ENCODE results near the gene CTSL. TPM values are rescaled to one million over a fixed set of nuclear protein-coding genes. Genes with fewer than 3 reads are reported as not detected.

Gene CTSL
- polyA plus RNA-seq, 2 of the 4 experiments (the other 2 are of a cell fraction): 725 to 902 TPM

- Histone ChIP-seq H3K4me3 (no peak overlapping the region), H3K9me3 (no peaks in the 10 kb centered on the region), H3K27ac (peak overlapping the region; percentile 39 to 79; a peak in 5 of 6 replicates), H3K4me2 (peak overlapping the region; percentile 2; the same call in 1 of the 3 replicates), H3K4me1 (peaks cover 28% of the 10 kb centered on the region)
- TF ChIP-seq JUN (IDR thresholded peaks at IDR 0.05): no peak
- TF ChIP-seq FOSL2 (IDR thresholded peaks at IDR 0.05): no peak
- peak; percentile 52; the same call in 1 of the 2 replicates for TF ChIP-seq FOSL2 (CRISPR knock-in tag; IDR thresholded peaks at IDR 0.05)
- CTCF ChIA-PET: interaction anchor here (0.5 to 4.0 kb wide), 7 partner anchors 8 to 401 kb away, joined by 3 to 13 read pairs (median 3); partner anchors contain the start of gene CTSL
- DNase-seq (ENCODE audit: low read depth in 1 of 2, low spot score in 1 of 2): peak in 1 of 2 experiments; percentile 30
- no peak for FAIRE-seq
- WGBS (ENCODE audit: missing lambda C conversion rate): 89% methylated on average over 7 of the region's 7 CpGs
- ATAC-seq: no peak; a peak in 1 of 6 replicates
- POLR2A ChIA-PET: interaction anchor here (1.0 to 2.1 kb wide), 2 partner anchors 10 to 23 kb away, joined by 3 to 6 read pairs; no protein-coding TSS in a partner anchor
Observed at GRCh38 chr9:87703636-87704276, 22.2 kb upstream of the CTSL start.

- Histone ChIP-seq H3K4me1 (peaks cover 28% of the 10 kb centered on the region), H3K4me3 (no peak overlapping the region), H3K27ac (peak overlapping the region; percentile 39 to 79; a peak in 5 of 6 replicates), H3K9me3 (no peaks in the 10 kb centered on the region), H3K4me2 (no peak overlapping the region)
- POLR2A ChIA-PET: interaction anchor here (2.1 kb wide), 1 partner anchor 9 kb away, joined by 6 read pairs; no protein-coding TSS in a partner anchor
- no peak for DNase-seq (ENCODE audit: low read depth in 1 of 2, low spot score in 1 of 2)
- CTCF ChIA-PET: interaction anchor here (0.5 to 4.0 kb wide), 4 partner anchors 20 to 323 kb away, joined by 3 to 13 read pairs (median 3); partner anchors contain the start of gene CTSL
- no peak for FAIRE-seq
- 86% methylated on average over 6 of the region's 6 CpGs for WGBS (ENCODE audit: missing lambda C conversion rate)
- ATAC-seq: no peak
- TF ChIP-seq EHF (CRISPR knock-in tag; IDR thresholded peaks at IDR 0.05) (no peak), CEBPB (IDR thresholded peaks at IDR 0.05) (no peak), TP53 (CRISPR knock-in tag; IDR thresholded peaks at IDR 0.05) (no peak), HMGXB4 (CRISPR knock-in tag; IDR thresholded peaks at IDR 0.05; ENCODE audit: borderline replicate concordance) (no peak), CBX2 (IDR thresholded peaks at IDR 0.05; ENCODE audit: borderline replicate concordance, low read depth) (no peak), NPAS2 (CRISPR knock-in tag; IDR thresholded peaks at IDR 0.05; ENCODE audit: borderline replicate concordance) (no peak), ZNF302 (CRISPR knock-in tag; IDR thresholded peaks at IDR 0.05) (no peak), RNF2 (IDR thresholded peaks at IDR 0.05; ENCODE audit: borderline replicate concordance, low read depth) (no peak), TFCP2L1 (CRISPR knock-in tag; IDR thresholded peaks at IDR 0.05) (no peak), ZFP36 (IDR thresholded peaks at IDR 0.05; ENCODE audit: borderline replicate concordance, partially characterized antibody) (no peak), ZSCAN20 (CRISPR knock-in tag; IDR thresholded peaks at IDR 0.05) (no peak)
- TF ChIP-seq, protein P1, sequence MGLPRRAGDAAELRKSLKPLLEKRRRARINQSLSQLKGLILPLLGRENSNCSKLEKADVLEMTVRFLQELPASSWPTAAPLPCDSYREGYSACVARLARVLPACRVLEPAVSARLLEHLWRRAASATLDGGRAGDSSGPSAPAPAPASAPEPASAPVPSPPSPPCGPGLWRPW (IDR thresholded peaks at IDR 0.05): no peak
Observed at GRCh38 chr9:87704342-87704741, 21.6 kb upstream of the CTSL start.

- Histone ChIP-seq H3K4me3 (no peak overlapping the region), H3K4me2 (no peak overlapping the region), H3K27ac (no peak overlapping the region), H3K4me1 (peaks cover 25% of the 10 kb centered on the region), H3K9me3 (no peaks in the 10 kb centered on the region)
- ATAC-seq (no peak), DNase-seq (ENCODE audit: low read depth in 1 of 2, low spot score in 1 of 2) (no peak), FAIRE-seq (no peak)
- ChIA-PET POLR2A (no interaction called here), CTCF (interaction anchor here (0.7 to 4.0 kb wide), 3 partner anchors 22 to 107 kb away, joined by 3 to 13 read pairs (median 3); no protein-coding TSS in a partner anchor)
- WGBS (ENCODE audit: missing lambda C conversion rate): 93% methylated on average over 22 of the region's 39 CpGs
- no peak for TF ChIP-seq MAFK (IDR thresholded peaks at IDR 0.05; ENCODE audit: partially characterized antibody)
- no peak for TF ChIP-seq GATA3 (IDR thresholded peaks at IDR 0.05; ENCODE audit: borderline replicate concordance)
- TF ChIP-seq POLR2AphosphoS2 (conservative IDR thresholded peaks at IDR 0.05; ENCODE audit: low read length): no peak
- no peak for TF ChIP-seq NFE2L2 (conservative IDR thresholded peaks at IDR 0.05; ENCODE audit: low read length)
- no peak for TF ChIP-seq RARB (CRISPR knock-in tag; IDR thresholded peaks at IDR 0.05)
- no peak for TF ChIP-seq MAZ (IDR thresholded peaks at IDR 0.05; ENCODE audit: borderline replicate concordance, low read depth, low read length)
- TF ChIP-seq JUN (IDR thresholded peaks at IDR 0.05): no peak
Observed at GRCh38 chr9:87706066-87706739, 19.7 kb upstream of the CTSL start.
